HUES6 (cell line): Measurements from ENCODE around the gene DNPH1.

Experiments used
- H3K27ac ChIP-seq: 2 replicates; pipeline ENCODE4 v1.7.0; 2013; ENCODE audit warnings: low read depth, mild to moderate bottlenecking, low read length, inconsistent platforms
- H3K27me3 ChIP-seq: 2 replicates; pipeline ENCODE4 v1.6.1; 2013; ENCODE audit warnings: low read length; ENCODE audit not compliant: control insufficient read depth, insufficient read depth
- H3K36me3 ChIP-seq: 2 replicates; pipeline ENCODE4 v1.6.1; 2013; ENCODE audit warnings: low read length; ENCODE audit not compliant: control insufficient read depth, insufficient read depth
- H3K4me1 ChIP-seq: 2 replicates; pipeline ENCODE4 v1.6.1; 2013; ENCODE audit warnings: low read length; ENCODE audit not compliant: control insufficient read depth, insufficient read depth
- H3K4me3 ChIP-seq: 2 replicates; pipeline ENCODE4 v1.5.1; 2013; ENCODE audit warnings: low read depth, low read length
- H3K9ac ChIP-seq: one replicate; pipeline ENCODE4 v1.6.1; 2013; ENCODE audit warnings: mild to moderate bottlenecking, low read length
- H3K9me3 ChIP-seq: 2 replicates; pipeline ENCODE4 v1.6.1; 2013; ENCODE audit warnings: low read depth, low read length; ENCODE audit not compliant: control insufficient read depth, insufficient read depth

The DNPH1 gene

DNA sequence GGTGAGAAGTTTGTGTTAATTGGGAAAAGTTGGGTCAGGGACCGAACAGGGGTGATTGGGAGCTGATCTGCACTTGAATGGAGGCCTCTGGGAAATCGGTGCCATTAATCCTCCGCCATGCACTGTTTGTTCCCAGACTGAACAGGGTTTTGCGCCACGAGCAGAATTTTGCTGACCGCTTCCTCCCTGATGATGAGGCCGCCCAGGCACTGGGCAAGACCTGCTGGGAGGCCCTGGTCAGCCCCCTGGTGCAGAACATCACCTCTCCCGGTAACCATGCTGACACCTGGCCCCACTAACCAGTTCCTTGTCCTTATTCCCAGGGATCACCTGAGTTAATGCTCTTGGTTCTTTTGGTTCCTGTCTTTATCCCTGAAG, 25.6 kb downstream of the DNPH1 start:
- Histone ChIP-seq H3K27ac (no peak overlapping the region), H3K9me3 (no peaks in the 10 kb centered on the region), H3K9ac (no peak overlapping the region), H3K4me3 (no peak overlapping the region), H3K27me3 (no peaks in the 10 kb centered on the region), H3K4me1 (no peaks in the 10 kb centered on the region), H3K36me3 (0 out of 2 replicates have a peak, but pooled peaks cover 5% of the 10 kb centered on the region)

DNA sequence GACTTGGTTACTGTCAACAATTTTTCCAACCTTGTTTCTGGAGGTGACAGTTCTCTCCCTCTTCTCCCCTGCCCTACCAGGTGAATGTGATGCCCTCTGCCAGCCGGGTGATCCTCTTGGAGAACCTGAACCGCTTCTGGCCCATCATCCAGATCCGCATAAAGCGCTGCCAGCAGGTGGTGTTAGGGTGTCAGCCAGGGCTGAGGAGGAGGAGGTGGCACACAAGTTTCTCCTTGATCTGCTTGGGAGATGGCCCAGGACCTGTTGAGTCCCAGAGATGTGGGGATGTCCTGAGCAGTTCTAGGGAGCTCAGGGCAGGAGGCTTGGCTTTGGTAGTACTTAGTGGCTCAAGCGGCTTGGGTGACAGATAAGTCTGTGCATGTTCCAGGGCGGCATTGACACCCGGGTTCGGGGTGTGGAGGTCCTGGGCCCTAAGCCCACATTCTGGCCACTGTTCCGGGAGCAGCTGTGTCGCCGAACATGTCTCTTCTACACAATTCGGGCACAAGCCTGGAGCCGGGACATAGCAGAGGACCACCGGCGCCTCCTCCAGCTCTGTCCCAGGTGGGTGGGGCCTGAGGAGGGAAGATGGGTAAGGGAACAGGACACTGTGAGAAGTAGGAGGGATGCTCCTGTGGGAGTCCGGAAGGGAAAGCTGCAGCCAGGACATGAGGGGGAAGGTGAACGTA, 26.1 kb downstream of the DNPH1 start:
- Histone ChIP-seq H3K4me3 (no peak overlapping the region), H3K9me3 (no peaks in the 10 kb centered on the region), H3K36me3 (0 out of 2 replicates have a peak, but pooled peaks cover 5% of the 10 kb centered on the region), H3K9ac (no peak overlapping the region), H3K27ac (no peak overlapping the region), H3K4me1 (no peaks in the 10 kb centered on the region), H3K27me3 (no peaks in the 10 kb centered on the region)

DNA sequence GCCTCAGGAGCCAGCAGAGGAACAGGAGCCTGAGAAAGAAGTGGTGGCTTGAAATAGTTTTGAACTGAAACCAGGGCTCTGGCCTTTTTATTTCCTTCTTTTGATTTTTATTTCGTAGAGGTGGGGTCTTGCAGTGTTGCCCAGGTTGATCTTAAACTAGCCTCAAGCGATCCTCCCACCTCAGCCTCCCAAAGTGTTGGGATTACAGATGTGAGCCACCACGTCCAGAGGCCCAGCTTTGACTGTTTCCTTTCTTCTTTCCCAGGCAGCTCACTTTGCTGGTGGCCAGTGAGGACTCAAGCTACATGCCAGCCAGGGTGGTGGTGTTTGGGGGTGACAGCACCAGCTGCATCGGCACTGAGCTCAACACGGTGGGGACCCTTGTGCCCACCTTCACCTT, 26.8 kb downstream of the DNPH1 start:
- H3K9ac ChIP-seq: no peak overlapping the region
- no peak overlapping the region for H3K4me3 ChIP-seq
- H3K27me3 ChIP-seq: no peaks in the 10 kb centered on the region
- H3K27ac ChIP-seq: no peak overlapping the region
- 0 out of 2 replicates have a peak, but pooled peaks cover 5% of the 10 kb centered on the region for H3K36me3 ChIP-seq
- no peaks in the 10 kb centered on the region for H3K4me1 ChIP-seq
- no peaks in the 10 kb centered on the region for H3K9me3 ChIP-seq

DNA sequence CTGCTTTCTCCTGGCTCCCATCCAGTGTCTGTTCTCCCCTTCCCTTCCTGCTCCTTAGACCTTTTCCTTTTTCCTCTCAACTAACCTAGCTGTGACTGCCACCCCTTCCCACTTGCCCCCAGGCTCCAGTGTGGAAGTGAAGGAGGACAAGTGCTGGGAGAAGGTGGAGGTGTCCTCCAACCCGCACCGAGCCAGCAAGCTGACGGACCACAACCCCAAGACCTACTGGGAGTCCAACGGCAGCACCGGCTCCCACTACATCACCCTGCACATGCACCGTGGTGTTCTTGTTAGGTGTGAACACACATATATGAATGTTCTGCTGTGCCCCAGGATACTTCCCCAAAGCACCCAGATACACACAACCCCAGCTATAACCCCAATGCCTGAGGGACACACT, 28.7 kb downstream of the DNPH1 start:
- H3K9me3 ChIP-seq: no peaks in the 10 kb centered on the region

DNA sequence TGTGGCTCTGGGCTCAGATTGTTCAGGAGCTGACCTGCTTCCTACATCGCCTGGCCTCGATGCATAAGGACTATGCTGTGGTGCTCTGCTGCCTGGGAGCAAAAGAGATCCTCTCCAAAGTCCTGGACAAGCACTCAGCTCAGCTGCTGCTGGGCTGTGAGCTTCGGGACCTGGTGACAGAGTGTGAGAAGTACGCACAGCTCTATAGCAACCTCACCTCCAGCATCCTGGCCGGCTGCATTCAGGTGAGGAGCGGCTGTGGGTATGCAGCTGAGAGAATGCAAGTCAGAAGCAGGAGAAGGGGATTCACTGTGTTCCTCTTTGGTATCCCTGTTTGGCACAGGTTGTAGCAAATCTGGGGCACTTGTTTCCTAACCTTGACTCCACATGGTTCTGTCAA, 29.4 kb downstream of the DNPH1 start:
- 0 out of 2 replicates have a peak, but pooled peaks cover 17% of the 10 kb centered on the region for H3K36me3 ChIP-seq
- no peaks in the 10 kb centered on the region for H3K9me3 ChIP-seq
- no peak overlapping the region for H3K4me3 ChIP-seq
- H3K9ac ChIP-seq: no peak overlapping the region
- H3K27ac ChIP-seq: no peak overlapping the region
- no peaks in the 10 kb centered on the region for H3K27me3 ChIP-seq
- H3K4me1 ChIP-seq: no peaks in the 10 kb centered on the region

More for the DNA sequence above, 28.7 kb downstream of the DNPH1 start:
- 0 out of 2 replicates have a peak, but pooled peaks cover 13% of the 10 kb centered on the region for H3K36me3 ChIP-seq
- H3K4me3 ChIP-seq: no peak overlapping the region
- no peaks in the 10 kb centered on the region for H3K4me1 ChIP-seq
- H3K9ac ChIP-seq: no peak overlapping the region
- H3K27me3 ChIP-seq: no peaks in the 10 kb centered on the region
- no peak overlapping the region for H3K27ac ChIP-seq

DNA sequence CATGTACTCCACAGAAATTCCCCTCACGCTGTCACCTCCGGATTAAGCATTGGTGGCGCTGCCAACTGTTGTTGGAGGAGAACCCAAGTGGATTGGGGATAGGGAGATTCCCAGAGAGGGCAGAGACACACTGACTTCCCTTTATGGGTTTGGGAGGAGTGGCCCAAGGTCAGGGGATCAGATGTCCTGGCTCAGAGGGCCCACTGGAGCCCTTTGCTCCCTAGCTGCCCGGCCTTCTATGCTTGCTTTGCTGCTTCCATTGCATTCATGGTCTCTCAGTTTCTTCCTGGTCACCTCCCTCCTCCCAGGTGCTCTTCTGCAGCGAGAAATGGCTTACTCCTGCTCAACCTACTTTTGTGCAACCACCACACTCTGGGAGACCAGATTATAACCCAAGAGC, 32.9 kb downstream of the DNPH1 start:
- Histone ChIP-seq H3K9ac (no peak overlapping the region), H3K4me1 (no peaks in the 10 kb centered on the region), H3K36me3 (0 out of 2 replicates have a peak, but pooled peaks cover 20% of the 10 kb centered on the region), H3K27me3 (no peaks in the 10 kb centered on the region), H3K27ac (no peak overlapping the region), H3K9me3 (no peaks in the 10 kb centered on the region), H3K4me3 (no peak overlapping the region)

DNA sequence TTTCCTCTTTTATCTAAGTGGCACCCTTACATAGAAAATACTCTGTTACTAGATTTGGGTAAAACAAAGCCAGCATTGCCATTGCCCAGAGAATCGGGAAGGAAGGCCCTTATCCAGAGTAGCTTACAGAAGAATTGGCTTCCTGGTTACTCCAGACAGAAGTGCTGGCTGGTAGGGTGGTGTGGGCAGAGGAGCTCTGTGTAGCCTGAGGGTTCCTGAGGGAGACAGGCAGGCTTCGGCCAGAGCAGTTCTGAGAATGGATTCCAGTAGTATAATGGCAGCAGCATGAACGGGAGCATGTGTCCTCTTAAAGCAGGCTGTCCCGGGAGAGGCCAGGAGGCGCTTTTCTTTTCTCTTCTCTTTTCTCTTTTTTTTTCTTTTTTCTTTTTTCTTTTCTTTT, 35.4 kb downstream of the DNPH1 start:
- Histone ChIP-seq H3K4me3 (no peak overlapping the region), H3K36me3 (0 out of 2 replicates have a peak, but pooled peaks cover 15% of the 10 kb centered on the region), H3K9me3 (no peaks in the 10 kb centered on the region), H3K4me1 (no peaks in the 10 kb centered on the region), H3K27ac (no peak overlapping the region), H3K9ac (no peak overlapping the region), H3K27me3 (no peaks in the 10 kb centered on the region)

DNA sequence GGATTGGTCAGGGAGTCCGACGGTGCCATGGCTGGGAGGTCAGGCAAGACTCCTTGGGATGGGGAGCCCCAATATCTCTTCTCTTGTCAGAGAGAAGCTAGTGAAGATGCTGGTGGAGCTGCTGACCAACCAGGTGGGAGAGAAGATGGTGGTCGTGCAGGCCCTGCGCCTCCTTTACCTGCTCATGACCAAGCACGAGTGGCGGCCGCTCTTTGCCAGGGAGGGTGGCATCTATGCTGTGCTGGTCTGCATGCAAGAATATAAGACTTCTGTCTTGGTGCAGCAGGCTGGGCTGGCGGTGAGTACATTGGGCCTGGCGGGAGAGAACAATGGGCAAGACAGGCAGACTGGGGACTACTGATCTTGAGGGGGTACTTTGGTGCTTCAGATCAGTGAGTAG, 36.4 kb downstream of the DNPH1 start:
- Histone ChIP-seq H3K36me3 (peaks cover 17% of the 10 kb centered on the region), H3K4me1 (no peaks in the 10 kb centered on the region), H3K9me3 (no peaks in the 10 kb centered on the region), H3K27ac (no peak overlapping the region), H3K9ac (no peak overlapping the region), H3K27me3 (no peaks in the 10 kb centered on the region), H3K4me3 (no peak overlapping the region)

DNA sequence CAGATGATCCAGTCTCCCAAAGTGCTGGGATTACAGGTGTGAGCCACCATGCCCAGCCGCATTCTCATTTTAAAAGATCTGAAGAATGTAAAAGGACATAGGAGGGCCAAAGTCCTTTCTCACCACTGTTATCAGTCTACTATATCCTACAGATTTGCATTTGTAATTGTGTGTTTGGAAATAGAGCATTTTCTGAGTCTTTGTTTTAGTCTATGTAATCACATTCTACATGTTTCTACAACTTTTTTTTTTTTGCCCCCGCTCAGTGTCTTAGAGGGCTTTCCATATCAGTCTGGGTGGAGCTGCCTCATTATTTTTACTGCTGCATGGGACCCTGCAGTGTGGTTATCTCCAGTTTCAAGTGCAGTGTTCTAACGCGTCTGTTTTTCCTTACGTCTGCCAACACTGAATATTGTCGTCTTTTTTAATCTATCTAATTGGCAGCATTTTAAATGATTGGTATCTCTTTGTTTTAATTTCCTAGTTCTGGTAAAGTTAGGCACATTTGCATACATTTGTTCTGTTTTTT, 39.4 kb downstream of the DNPH1 start:
- H3K4me1 ChIP-seq: no peaks in the 10 kb centered on the region
- H3K9me3 ChIP-seq: no peaks in the 10 kb centered on the region
- no peaks in the 10 kb centered on the region for H3K27me3 ChIP-seq
- H3K4me3 ChIP-seq: no peak overlapping the region
- H3K36me3 ChIP-seq: peaks cover 22% of the 10 kb centered on the region
- H3K27ac ChIP-seq: no peak overlapping the region
- H3K9ac ChIP-seq: no peak overlapping the region

DNA sequence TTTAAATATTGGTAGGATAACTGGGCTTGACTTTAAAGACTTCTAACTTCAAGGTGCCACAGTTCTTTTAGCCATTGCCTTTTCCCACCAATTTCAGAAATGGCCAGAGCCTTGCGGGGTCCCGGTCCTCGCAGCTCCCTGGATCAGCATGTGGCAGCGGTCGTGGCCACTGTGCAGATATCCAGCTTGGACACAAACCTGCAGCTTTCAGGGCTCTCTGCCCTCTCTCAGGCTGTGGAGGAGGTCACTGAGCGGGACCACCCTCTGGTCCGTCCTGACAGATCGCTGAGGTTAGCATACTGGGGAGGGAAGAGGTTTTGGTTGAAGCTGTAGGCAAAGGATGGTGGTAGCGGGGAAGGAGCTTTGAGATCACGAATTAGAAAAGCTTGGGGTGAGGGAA, 40.9 kb downstream of the DNPH1 start:
- Histone ChIP-seq H3K4me1 (no peaks in the 10 kb centered on the region), H3K9me3 (no peaks in the 10 kb centered on the region), H3K27me3 (no peaks in the 10 kb centered on the region), H3K36me3 (peaks cover 20% of the 10 kb centered on the region), H3K27ac (no peak overlapping the region), H3K9ac (no peak overlapping the region), H3K4me3 (no peak overlapping the region)

DNA sequence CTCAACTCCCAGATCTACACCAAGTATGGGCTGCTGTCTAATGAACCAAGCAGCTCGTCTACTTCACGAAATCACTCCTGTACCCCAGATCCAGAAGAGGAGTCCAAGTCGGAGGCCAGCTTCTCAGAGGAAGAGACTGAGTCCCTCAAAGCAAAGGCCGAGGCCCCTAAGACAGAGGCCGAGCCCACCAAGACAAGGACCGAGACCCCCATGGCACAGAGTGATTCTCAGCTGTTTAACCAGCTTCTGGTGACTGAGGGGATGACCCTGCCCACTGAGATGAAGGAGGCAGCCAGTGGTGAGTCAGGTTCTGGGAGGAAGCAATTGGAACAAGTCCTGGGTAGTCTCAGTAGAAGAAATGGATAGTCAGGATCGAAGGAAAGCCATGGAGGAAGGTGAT, 41.5 kb downstream of the DNPH1 start:
- no peaks in the 10 kb centered on the region for H3K9me3 ChIP-seq
- H3K4me1 ChIP-seq: no peaks in the 10 kb centered on the region
- H3K27me3 ChIP-seq: no peaks in the 10 kb centered on the region
- peaks cover 20% of the 10 kb centered on the region for H3K36me3 ChIP-seq
- H3K27ac ChIP-seq: no peak overlapping the region
- no peak overlapping the region for H3K9ac ChIP-seq
- H3K4me3 ChIP-seq: no peak overlapping the region
